Endothelial cell of umbilical vein (primary cell): ENCODE data around the gene MCU. TPM values are rescaled to one million over a fixed set of nuclear protein-coding genes. Genes with fewer than 3 reads are reported as not detected.

Experiments
- BruUV-seq: library from RNA; stranded (reverse); fragments of 400-500 nt; replicated peaks from 2 replicates; lab custom pipeline; 2021; lab: Mats Ljungman, UMichigan
- CTCF ChIA-PET: fragments of 300-600, 350-600 bp; sonication (Branson Sonifier 250); formaldehyde crosslinking; loops from one replicate; lab custom pipeline; 2021; ENCODE audit warnings: antibody characterized with exemption, inconsistent platforms; lab: Charles Lee
- POLR2A ChIA-PET: fragments of 300-600, 350-600 bp; sonication (Branson Sonifier 250); formaldehyde crosslinking; loops from one replicate; lab custom pipeline; 2021; ENCODE audit warnings: antibody characterized with exemption, inconsistent platforms; lab: Charles Lee
- DNase-seq: peaks from one replicate; pipeline ENCODE4 v3.0.0-alpha.2; 2011; ENCODE audit warnings: low read depth, low spot score
- FAIRE-seq: peaks from 2 replicates; lab custom pipeline; 2011; peaks lifted over from hg19 to GRCh38; lab: Jason Lieb, UNC
- H2AFZ ChIP-seq: 2 replicates; pipeline ENCODE4 v1.6.0; 2012; ENCODE audit warnings: low read depth, low read length, control low read depth, inconsistent platforms
- H3K27ac ChIP-seq: 2 replicates; pipeline ENCODE4 v1.5.1; 2011; ENCODE audit warnings: low read depth, mild to moderate bottlenecking, control low read depth, low read length, moderate library complexity; ENCODE audit not compliant: insufficient read depth
- H3K27me3 ChIP-seq, 2 experiments: 2 replicates each; pipeline versions ENCODE4 v1.6.0 to v1.6.1; 2011; ENCODE audit warnings: low read length in 2 of 2, mixed read lengths in 1 of 2; ENCODE audit not compliant: control insufficient read depth in 2 of 2, insufficient read depth in 2 of 2
- H3K36me3 ChIP-seq, 2 experiments: 2 replicates in 1 of 2; 3 replicates in 1 of 2; pipeline ENCODE4 v1.5.1; 2011; ENCODE audit warnings: low read length in 2 of 2, mild to moderate bottlenecking in 1 of 2, moderate library complexity in 1 of 2; ENCODE audit not compliant: control insufficient read depth in 2 of 2, insufficient read depth in 2 of 2; ENCODE audit errors: extremely low read depth in 1 of 2
- H3K4me1 ChIP-seq: 3 replicates; pipeline ENCODE4 v1.5.1; 2011; ENCODE audit warnings: mild to moderate bottlenecking, low read length; ENCODE audit not compliant: control insufficient read depth, insufficient read depth; ENCODE audit errors: extremely low read depth
- H3K4me2 ChIP-seq: 2 replicates; pipeline ENCODE4 v1.6.1; 2011; ENCODE audit warnings: low read length, control low read depth, mixed read lengths; ENCODE audit not compliant: insufficient read depth
- H3K4me3 ChIP-seq, 3 experiments: fragments of 200-600 bp in 1 of 3; sonication (generic), shearing (Covaris generic) in 1 of 3; replicated peaks in 1 of 3; 2 replicates each; pipeline ENCODE4 v1.5.1; 2011 to 2016; ENCODE audit warnings: control low read depth in 3 of 3, low read length in 3 of 3, mild to moderate bottlenecking in 2 of 3, inconsistent platforms in 1 of 3, low read depth in 1 of 3, moderate library complexity in 1 of 3; ENCODE audit not compliant: insufficient read depth in 1 of 3
- H3K79me2 ChIP-seq: 2 replicates; pipeline ENCODE4 v1.6.0; 2012; ENCODE audit warnings: low read length, inconsistent platforms; ENCODE audit not compliant: control insufficient read depth, insufficient read depth
- H3K9ac ChIP-seq: replicated peaks from 2 replicates; pipeline ENCODE3; 2011; ENCODE audit warnings: low read length, control low read depth; ENCODE audit not compliant: insufficient read depth; ENCODE audit errors: extremely low read depth
- H3K9me1 ChIP-seq: replicated peaks from 3 replicates; pipeline ENCODE4 v1.6.0; 2011; ENCODE audit warnings: mild to moderate bottlenecking, low read length; ENCODE audit not compliant: control insufficient read depth, insufficient read depth; ENCODE audit errors: extremely low read depth
- H3K9me3 ChIP-seq: replicated peaks from 2 replicates; pipeline ENCODE4 v1.5.1; 2012; ENCODE audit warnings: low read length, inconsistent platforms; ENCODE audit not compliant: control insufficient read depth, insufficient read depth
- H4K20me1 ChIP-seq: replicated peaks from 2 replicates; pipeline ENCODE3; 2011; ENCODE audit warnings: mild to moderate bottlenecking, low read length; ENCODE audit not compliant: control insufficient read depth, insufficient read depth; ENCODE audit errors: extremely low read depth
- EZH2 ChIP-seq: IDR thresholded peaks from 2 replicates; pipeline ENCODE4 v1.6.1; 2012; ENCODE audit warnings: borderline replicate concordance, low read depth, mild to moderate bottlenecking, moderate library complexity, low read length, inconsistent platforms; ENCODE audit not compliant: severe bottlenecking
- FOS ChIP-seq: IDR thresholded peaks from 2 replicates; pipeline ENCODE4 v1.6.1; 2011; ENCODE audit warnings: mild to moderate bottlenecking, low read length, moderate library complexity, borderline replicate concordance; ENCODE audit not compliant: insufficient read depth
- GATA2 ChIP-seq: IDR thresholded peaks from 2 replicates; pipeline ENCODE4 v1.7.0; 2011; ENCODE audit warnings: low read depth, mild to moderate bottlenecking, moderate library complexity, mixed read lengths, low read length; ENCODE audit not compliant: insufficient read length, insufficient read depth
- JUN ChIP-seq: IDR thresholded peaks from 2 replicates; pipeline ENCODE4 v1.6.1; 2011; ENCODE audit warnings: borderline replicate concordance, low read depth; ENCODE audit not compliant: insufficient read length, insufficient read depth
- MYC ChIP-seq: IDR thresholded peaks from one replicate; pipeline ENCODE4 v1.6.1; 2011; ENCODE audit warnings: mild to moderate bottlenecking, low read depth, low read length
- POLR2A ChIP-seq: IDR thresholded peaks from 2 replicates; pipeline ENCODE4 v1.6.1; 2012; ENCODE audit warnings: low read depth, mild to moderate bottlenecking, control low read depth, low read length
- POLR2AphosphoS5 ChIP-seq: IDR thresholded peaks from 2 replicates; pipeline ENCODE4 v1.6.1; 2012; ENCODE audit warnings: low read depth, mild to moderate bottlenecking, control low read depth, low read length, moderate library complexity; ENCODE audit not compliant: insufficient read depth
- dilution Hi-C: fragments of 300-500 bp; cut with MboI; formaldehyde crosslinking; loops from one replicate; pipeline ENCODE4 v1.15.0; 2019; ENCODE audit warnings: low sequenced_read_pairs; ENCODE audit not compliant: extremely low pct_ligation_motif_present
- intact Hi-C: fragments of 100-400 bp; cut with micrococcal nuclease; formaldehyde crosslinking; loops from one replicate; pipeline ENCODE4 v1.10.0; 2022
- polyA plus RNA-seq, 4 experiments: library from polyadenylated mRNA; depleted of rRNA in 3 of 4; stranded (reverse) in 3 of 4; unstranded in 1 of 4; fragments of >200 nt; gene quantifications; 2 replicates each; pipeline versions ENCODE4 v1.2.1 to v1.2.3, GENCODE V29; 2011 to 2012; ENCODE audit warnings: missing spikeins in 1 of 4
- total RNA-seq: library from RNA; stranded (reverse); gene quantifications from 2 replicates; pipeline ENCODE4 v1.2.3, GENCODE V29; 2021
- TF ChIP-seq, protein P1 (sequence below): IDR thresholded peaks from 2 replicates; pipeline ENCODE4 v1.6.1; 2011; ENCODE audit not compliant: insufficient read depth, insufficient read length
- TF ChIP-seq, protein P2 (sequence below), 2 donors: IDR thresholded peaks; 1 replicate in 1 of 2; 2 replicates in 1 of 2; pipeline ENCODE4 v1.5.1; 2011; ENCODE audit warnings: low read length in 2 of 2, mild to moderate bottlenecking in 2 of 2, moderate library complexity in 2 of 2, control low read depth in 1 of 2, inconsistent platforms in 1 of 2, low read depth in 1 of 2; ENCODE audit not compliant: insufficient read depth in 1 of 2; ENCODE audit errors: extremely low read depth in 1 of 2

The MCU gene
- total and polyA plus RNA-seq, 2 donors (not counting 3 experiments of a cell fraction or from before 2014, with no cell fraction given), result 25.2 to 37.2 TPM

DNA sequence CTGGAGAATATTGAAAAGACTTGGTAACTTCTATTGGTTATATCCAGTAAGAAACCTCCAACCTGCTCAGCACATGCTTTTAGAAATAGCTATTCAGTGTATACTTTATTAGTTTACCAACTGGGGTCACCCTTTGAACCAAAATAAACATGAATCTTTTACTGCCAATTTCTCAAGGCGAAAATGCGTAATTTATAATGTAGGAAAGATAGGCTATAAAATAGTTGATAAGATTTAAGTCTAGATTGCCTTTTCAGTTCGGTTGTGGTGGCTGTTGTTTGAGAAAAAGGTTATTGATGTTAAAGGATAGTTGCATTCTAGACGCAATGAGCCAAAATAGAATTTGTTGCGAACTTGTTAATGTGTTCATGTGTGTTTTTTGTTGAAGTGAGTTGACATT, 119.0 kb downstream of the MCU start:
- no peak overlapping the region for H3K4me2 ChIP-seq
- no peak overlapping the region for H3K4me3 ChIP-seq
- no peak overlapping the region for H2AFZ ChIP-seq
- H3K4me1 ChIP-seq, result peaks cover 3% of the 10 kb centered on the region
- peaks cover 4% of the 10 kb centered on the region for H4K20me1 ChIP-seq
- no peak for FAIRE-seq
- intact Hi-C loops (no loop called here), dilution Hi-C loops (no loop called here)
- BruUV-seq, result no TSS peak
- ChIA-PET POLR2A (no interaction called here), CTCF (no interaction called here)
- no peak overlapping the region for H3K9ac ChIP-seq
- no peak for DNase-seq
- H3K27ac ChIP-seq, result no peak overlapping the region
- H3K36me3 ChIP-seq, result no peaks in the 10 kb centered on the region
- no peaks in the 10 kb centered on the region for H3K27me3 ChIP-seq
- H3K9me3 ChIP-seq, result no peaks in the 10 kb centered on the region
- TF ChIP-seq, protein P1, sequence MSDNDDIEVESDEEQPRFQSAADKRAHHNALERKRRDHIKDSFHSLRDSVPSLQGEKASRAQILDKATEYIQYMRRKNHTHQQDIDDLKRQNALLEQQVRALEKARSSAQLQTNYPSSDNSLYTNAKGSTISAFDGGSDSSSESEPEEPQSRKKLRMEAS, result no peak
- TF ChIP-seq GATA2 (no peak), FOS (no peak), POLR2AphosphoS5 (no peak)
- TF ChIP-seq, protein P2, sequence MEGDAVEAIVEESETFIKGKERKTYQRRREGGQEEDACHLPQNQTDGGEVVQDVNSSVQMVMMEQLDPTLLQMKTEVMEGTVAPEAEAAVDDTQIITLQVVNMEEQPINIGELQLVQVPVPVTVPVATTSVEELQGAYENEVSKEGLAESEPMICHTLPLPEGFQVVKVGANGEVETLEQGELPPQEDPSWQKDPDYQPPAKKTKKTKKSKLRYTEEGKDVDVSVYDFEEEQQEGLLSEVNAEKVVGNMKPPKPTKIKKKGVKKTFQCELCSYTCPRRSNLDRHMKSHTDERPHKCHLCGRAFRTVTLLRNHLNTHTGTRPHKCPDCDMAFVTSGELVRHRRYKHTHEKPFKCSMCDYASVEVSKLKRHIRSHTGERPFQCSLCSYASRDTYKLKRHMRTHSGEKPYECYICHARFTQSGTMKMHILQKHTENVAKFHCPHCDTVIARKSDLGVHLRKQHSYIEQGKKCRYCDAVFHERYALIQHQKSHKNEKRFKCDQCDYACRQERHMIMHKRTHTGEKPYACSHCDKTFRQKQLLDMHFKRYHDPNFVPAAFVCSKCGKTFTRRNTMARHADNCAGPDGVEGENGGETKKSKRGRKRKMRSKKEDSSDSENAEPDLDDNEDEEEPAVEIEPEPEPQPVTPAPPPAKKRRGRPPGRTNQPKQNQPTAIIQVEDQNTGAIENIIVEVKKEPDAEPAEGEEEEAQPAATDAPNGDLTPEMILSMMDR (IDR thresholded peaks at IDR 0.05; ENCODE audit: extremely low read depth in 1 of 2, insufficient read depth in 1 of 2, low read depth in 1 of 2, low read length in 2 of 2), result no peak
- H3K9me1 ChIP-seq, result no peaks in the 10 kb centered on the region
- H3K79me2 ChIP-seq, result no peaks in the 10 kb centered on the region

- Histone ChIP-seq H3K4me2 (no peak overlapping the region), H3K27ac (no peak overlapping the region), H4K20me1 (peaks cover 4% of the 10 kb centered on the region), H3K4me3 (no peak overlapping the region), H3K9me3 (no peaks in the 10 kb centered on the region), H3K36me3 (no peaks in the 10 kb centered on the region), H3K9me1 (no peaks in the 10 kb centered on the region), H3K79me2 (no peaks in the 10 kb centered on the region), H2AFZ (no peak overlapping the region), H3K9ac (no peak overlapping the region), H3K4me1 (peaks cover 3% of the 10 kb centered on the region), H3K27me3 (no peaks in the 10 kb centered on the region)
- DNase-seq, result no peak
- BruUV-seq, result no TSS peak
- ChIA-PET CTCF (interaction anchor here (1.2 to 1.8 kb wide), 2 partner anchors 9 to 22 kb away, joined by 6 to 17 read pairs; no protein-coding TSS in a partner anchor), POLR2A (interaction anchor here (0.7 kb wide), 1 partner anchor 242 kb away, joined by 5 read pairs; no protein-coding TSS in a partner anchor)
- no peak for FAIRE-seq
- intact Hi-C loops (no loop called here), dilution Hi-C loops (no loop called here)
- TF ChIP-seq POLR2A (no peak), MYC (no peak), EZH2 (no peak), POLR2AphosphoS5 (no peak), JUN (no peak), FOS (no peak), GATA2 (no peak)
- TF ChIP-seq, protein P1, result no peak
- TF ChIP-seq, protein P2 (IDR thresholded peaks at IDR 0.05; ENCODE audit: extremely low read depth in 1 of 2, insufficient read depth in 1 of 2, low read depth in 1 of 2, low read length in 2 of 2), result no peak
These were observed 120.4 kb downstream of the MCU start for GRCh38 chr10:72812415-72812752.
